Measurements from ENCODE around the gene NLRP1.

NLRP1 gene

DNA sequence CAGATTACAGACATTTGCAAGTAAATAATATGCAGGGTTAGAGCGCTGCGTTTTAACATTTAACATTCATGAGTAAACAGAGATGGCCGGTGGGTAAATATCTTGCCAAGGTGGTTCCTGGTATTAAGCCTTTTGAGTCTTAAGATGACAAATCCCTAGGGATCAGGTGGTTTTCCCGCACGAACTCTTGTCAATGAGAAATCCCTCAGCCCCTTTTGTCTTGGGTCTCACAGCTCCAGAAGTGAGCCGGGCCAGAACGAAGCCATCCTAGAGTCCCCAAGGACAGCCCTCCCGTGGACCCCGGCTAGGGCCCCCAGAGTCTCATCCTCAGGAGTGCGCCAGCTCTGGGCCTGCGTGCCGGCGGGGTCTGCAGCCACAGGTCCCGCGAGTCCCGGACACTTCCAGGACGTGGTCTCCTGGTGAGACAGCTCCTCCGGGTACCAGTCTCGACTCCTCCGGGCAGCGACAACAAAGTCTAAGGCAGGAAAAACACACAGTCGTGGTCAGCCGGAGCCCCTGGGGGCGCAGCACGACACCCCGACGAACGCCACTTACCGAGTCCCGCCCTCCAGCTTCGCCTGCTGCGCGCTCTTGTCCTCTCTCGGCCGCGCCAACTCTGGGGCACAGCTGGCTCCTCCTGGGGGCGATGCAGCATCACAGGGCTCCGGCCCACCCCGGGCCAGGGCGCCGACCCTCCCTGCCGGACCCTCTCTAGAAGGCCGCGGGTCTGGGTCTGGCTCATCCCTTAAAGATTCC lies 84.7 kb downstream of the NLRP1 start:
- Histone ChIP-seq H2AFZ (ENCODE audit: low read length) (no peak overlapping the region), H4K20me1 (ENCODE audit: insufficient read depth, low read length, poor library complexity, severe bottlenecking) (no peaks in the 10 kb centered on the region), H3K79me2 (ENCODE audit: insufficient read depth, low read length) (no peaks in the 10 kb centered on the region), H3K9me3 (ENCODE audit: insufficient read depth, low read depth, low read length) (no peaks in the 10 kb centered on the region), H3K27me3 (ENCODE audit: insufficient read depth, low read length, poor library complexity, severe bottlenecking) (no peaks in the 10 kb centered on the region), H3K4me3 (ENCODE audit: low read length, poor library complexity, severe bottlenecking) (peak overlapping the region; percentile 73), H3K9me2 (replicated peaks; ENCODE audit: low read depth, low read length) (no peaks in the 10 kb centered on the region), H3K36me3 (ENCODE audit: insufficient read depth, low read length) (no peaks in the 10 kb centered on the region), H3F3A (ENCODE audit: low read depth) (no peaks in the 10 kb centered on the region), H3K4me1 (ENCODE audit: insufficient read depth, low read length, poor library complexity, severe bottlenecking) (peaks cover 13% of the 10 kb centered on the region), H3K4me2 (ENCODE audit: low read depth, low read length, poor library complexity, severe bottlenecking) (peak overlapping the region; percentile 76), H3K9ac (ENCODE audit: low read depth, low read length, poor library complexity, severe bottlenecking) (peak overlapping the region; percentile 56)
- TF ChIP-seq EZH2phosphoT487 (IDR thresholded peaks at IDR 0.05; ENCODE audit: borderline replicate concordance), result no peak
- TF ChIP-seq, protein P1, sequence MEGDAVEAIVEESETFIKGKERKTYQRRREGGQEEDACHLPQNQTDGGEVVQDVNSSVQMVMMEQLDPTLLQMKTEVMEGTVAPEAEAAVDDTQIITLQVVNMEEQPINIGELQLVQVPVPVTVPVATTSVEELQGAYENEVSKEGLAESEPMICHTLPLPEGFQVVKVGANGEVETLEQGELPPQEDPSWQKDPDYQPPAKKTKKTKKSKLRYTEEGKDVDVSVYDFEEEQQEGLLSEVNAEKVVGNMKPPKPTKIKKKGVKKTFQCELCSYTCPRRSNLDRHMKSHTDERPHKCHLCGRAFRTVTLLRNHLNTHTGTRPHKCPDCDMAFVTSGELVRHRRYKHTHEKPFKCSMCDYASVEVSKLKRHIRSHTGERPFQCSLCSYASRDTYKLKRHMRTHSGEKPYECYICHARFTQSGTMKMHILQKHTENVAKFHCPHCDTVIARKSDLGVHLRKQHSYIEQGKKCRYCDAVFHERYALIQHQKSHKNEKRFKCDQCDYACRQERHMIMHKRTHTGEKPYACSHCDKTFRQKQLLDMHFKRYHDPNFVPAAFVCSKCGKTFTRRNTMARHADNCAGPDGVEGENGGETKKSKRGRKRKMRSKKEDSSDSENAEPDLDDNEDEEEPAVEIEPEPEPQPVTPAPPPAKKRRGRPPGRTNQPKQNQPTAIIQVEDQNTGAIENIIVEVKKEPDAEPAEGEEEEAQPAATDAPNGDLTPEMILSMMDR (conservative IDR thresholded peaks at IDR 0.05; ENCODE audit: low read length), result no peak

DNA sequence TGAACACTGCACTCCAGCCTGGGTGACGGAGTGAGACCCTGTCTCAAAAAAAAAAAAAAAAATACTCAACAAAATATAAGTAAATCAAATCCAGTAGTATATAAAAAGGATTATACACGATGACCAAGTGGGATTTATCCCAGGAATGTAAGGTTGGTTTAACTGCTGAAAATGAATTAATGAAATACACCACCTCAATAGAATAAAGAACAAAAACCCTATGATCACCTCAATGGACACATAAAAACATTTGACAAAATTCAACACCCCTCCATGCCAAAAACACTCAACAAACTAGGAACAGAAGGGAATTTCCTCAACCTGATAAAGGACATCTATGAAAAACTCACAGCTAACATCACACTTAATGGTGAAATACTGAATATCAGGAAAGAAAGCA lies 91.3 kb downstream of the NLRP1 start:
- Histone ChIP-seq H4K20me1 (ENCODE audit: insufficient read depth, low read length, poor library complexity, severe bottlenecking) (peaks cover 24% of the 10 kb centered on the region), H3K27me3 (ENCODE audit: insufficient read depth, low read length, poor library complexity, severe bottlenecking) (no peaks in the 10 kb centered on the region), H3K9me3 (ENCODE audit: insufficient read depth, low read depth, low read length) (no peaks in the 10 kb centered on the region), H3K36me3 (ENCODE audit: insufficient read depth, low read length) (peaks cover 23% of the 10 kb centered on the region; the same call in 1 of the 2 replicates), H3K4me2 (ENCODE audit: low read depth, low read length, poor library complexity, severe bottlenecking) (no peak overlapping the region), H2AFZ (ENCODE audit: low read length) (no peak overlapping the region), H3K4me1 (ENCODE audit: insufficient read depth, low read length, poor library complexity, severe bottlenecking) (peaks cover 4% of the 10 kb centered on the region), H3K79me2 (ENCODE audit: insufficient read depth, low read length) (peaks cover 22% of the 10 kb centered on the region), H3F3A (ENCODE audit: low read depth) (no peaks in the 10 kb centered on the region), H3K9ac (ENCODE audit: low read depth, low read length, poor library complexity, severe bottlenecking) (no peak overlapping the region), H3K4me3 (ENCODE audit: low read length, poor library complexity, severe bottlenecking) (no peak overlapping the region), H3K9me2 (replicated peaks; ENCODE audit: low read depth, low read length) (no peaks in the 10 kb centered on the region)
- TF ChIP-seq, protein P1 (conservative IDR thresholded peaks at IDR 0.05; ENCODE audit: low read length), result no peak
- no peak for TF ChIP-seq EZH2phosphoT487 (IDR thresholded peaks at IDR 0.05; ENCODE audit: borderline replicate concordance)

DNA sequence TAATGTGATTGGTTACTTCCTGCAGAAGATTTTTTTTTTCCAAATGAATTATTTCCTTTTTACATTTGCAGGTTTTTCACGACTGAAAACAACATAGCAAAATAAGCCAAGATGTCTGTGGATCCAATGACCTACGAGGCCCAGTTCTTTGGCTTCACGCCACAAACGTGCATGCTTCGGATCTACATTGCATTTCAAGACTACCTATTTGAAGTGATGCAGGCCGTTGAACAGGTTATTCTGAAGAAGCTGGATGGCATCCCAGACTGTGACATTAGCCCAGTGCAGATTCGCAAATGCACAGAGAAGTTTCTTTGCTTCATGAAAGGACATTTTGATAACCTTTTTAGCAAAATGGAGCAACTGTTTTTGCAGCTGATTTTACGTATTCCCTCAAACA lies 95.6 kb downstream of the NLRP1 start:
- Histone ChIP-seq H3K4me1 (ENCODE audit: insufficient read depth, low read length, poor library complexity, severe bottlenecking) (peaks cover 23% of the 10 kb centered on the region), H3K36me3 (ENCODE audit: insufficient read depth, low read length) (peaks cover 25% of the 10 kb centered on the region; the same call in 1 of the 2 replicates), H3K79me2 (ENCODE audit: insufficient read depth, low read length) (peaks cover 56% of the 10 kb centered on the region)

More for the DNA sequence above, 95.6 kb downstream of the NLRP1 start:
- Histone ChIP-seq H2AFZ (ENCODE audit: low read length) (no peak overlapping the region), H3K4me3 (ENCODE audit: low read length, poor library complexity, severe bottlenecking) (no peak overlapping the region), H3K27me3 (ENCODE audit: insufficient read depth, low read length, poor library complexity, severe bottlenecking) (no peaks in the 10 kb centered on the region), H4K20me1 (ENCODE audit: insufficient read depth, low read length, poor library complexity, severe bottlenecking) (peaks cover 50% of the 10 kb centered on the region), H3K9ac (ENCODE audit: low read depth, low read length, poor library complexity, severe bottlenecking) (no peak overlapping the region), H3K9me2 (replicated peaks; ENCODE audit: low read depth, low read length) (no peaks in the 10 kb centered on the region), H3K9me3 (ENCODE audit: insufficient read depth, low read depth, low read length) (no peaks in the 10 kb centered on the region), H3K4me2 (ENCODE audit: low read depth, low read length, poor library complexity, severe bottlenecking) (peak overlapping the region; percentile 85), H3F3A (ENCODE audit: low read depth) (0 out of 2 replicates have a peak, but pooled peaks cover 3% of the 10 kb centered on the region)
- TF ChIP-seq, protein P1 (conservative IDR thresholded peaks at IDR 0.05; ENCODE audit: low read length), result no peak
- TF ChIP-seq EZH2phosphoT487 (IDR thresholded peaks at IDR 0.05; ENCODE audit: borderline replicate concordance), result no peak

All from Loucy (cell line).